GM12801 (cell line): ENCODE measurements around the gene PHLDA1.

Experiments
- CTCF ChIP-seq: IDR thresholded peaks from one replicate; pipeline ENCODE4 v1.5.1; 2011; ENCODE audit warnings: control low read depth; ENCODE audit not compliant: insufficient read length; ENCODE audit errors: extremely low read depth

Gene PHLDA1

GRCh38 chr12:75990189-75990912, 41.2 kb downstream of the PHLDA1 start:
- TF ChIP-seq CTCF = no peak

- no peak for TF ChIP-seq CTCF
Measured at GRCh38 chr12:75986001-75986746, 45.4 kb downstream of the PHLDA1 start.

- TF ChIP-seq CTCF = no peak
Measured at GRCh38 chr12:75985566-75985965, 46.0 kb downstream of the PHLDA1 start.

- no peak for TF ChIP-seq CTCF
Measured at GRCh38 chr12:75984577-75985182, 46.9 kb downstream of the PHLDA1 start.

GRCh38 chr12:75982979-75983660, 48.5 kb downstream of the PHLDA1 start:
- TF ChIP-seq CTCF = no peak

GRCh38 chr12:75982169-75982564, 49.4 kb downstream of the PHLDA1 start:
- no peak for TF ChIP-seq CTCF
